ENCODE measurements around the gene CAMK4. TPM values are rescaled to one million over a fixed set of nuclear protein-coding genes. Genes with fewer than 3 reads are reported as not detected.

Gene CAMK4
- total RNA-seq = 67.3 TPM

DNA sequence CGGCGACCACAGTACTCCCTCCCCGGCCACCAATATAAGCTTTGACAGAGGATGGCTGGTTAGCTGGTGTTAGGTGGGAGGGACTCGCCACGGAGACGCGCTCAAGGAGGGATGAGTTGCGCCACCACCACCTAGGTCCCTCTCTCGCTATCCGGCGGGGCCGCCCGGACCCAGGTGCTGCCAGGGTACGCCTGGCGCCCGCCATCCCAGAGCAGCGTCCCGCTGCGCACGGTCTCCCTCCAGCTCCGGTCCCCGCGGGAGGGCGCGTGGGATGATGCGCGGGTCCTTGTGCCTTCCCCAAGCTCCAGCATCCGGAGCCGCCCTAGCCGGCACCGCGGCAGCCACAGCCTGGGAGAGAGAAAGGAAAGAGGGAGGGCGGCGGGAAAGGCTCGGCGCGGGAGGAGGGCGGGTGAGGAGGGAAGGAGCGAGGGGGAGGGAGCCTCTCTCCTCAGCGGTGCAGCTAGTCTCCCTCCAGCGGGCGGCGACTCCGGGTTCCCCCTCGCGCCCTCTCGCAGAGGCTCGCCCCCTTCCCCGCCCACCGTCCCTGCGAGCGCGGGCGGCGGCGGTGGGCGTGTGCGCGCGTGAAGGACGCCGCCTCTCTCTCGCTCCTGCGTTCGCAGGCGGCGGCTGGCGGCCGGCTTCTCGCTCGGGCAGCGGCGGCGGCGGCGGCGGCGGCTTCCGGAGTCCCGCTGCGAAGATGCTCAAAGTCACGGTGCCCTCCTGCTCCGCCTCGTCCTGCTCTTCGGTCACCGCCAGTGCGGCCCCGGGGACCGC lies at the start of gene CAMK4:
Gene CAMK4 (plus strand): TSS at position 598 of the 774 bp plus-strand sequence. CDS start 100 bp downstream, at position 698.
- no peak for FAIRE-seq

GRCh38 chr5:111183064-111183463 lies 41.1 kb upstream of the CAMK4 start:
- no peak for FAIRE-seq
- no peak for DNase-seq (ENCODE audit: low spot score in 2 of 2)

More for the DNA sequence above, at the start of gene CAMK4:
- peak; percentile 78 to 80 for DNase-seq (ENCODE audit: low spot score in 2 of 2)

GRCh38 chr5:111187079-111187478 lies 37.1 kb upstream of the CAMK4 start:
- DNase-seq (ENCODE audit: low spot score in 2 of 2) = no peak
- FAIRE-seq = no peak

DNA sequence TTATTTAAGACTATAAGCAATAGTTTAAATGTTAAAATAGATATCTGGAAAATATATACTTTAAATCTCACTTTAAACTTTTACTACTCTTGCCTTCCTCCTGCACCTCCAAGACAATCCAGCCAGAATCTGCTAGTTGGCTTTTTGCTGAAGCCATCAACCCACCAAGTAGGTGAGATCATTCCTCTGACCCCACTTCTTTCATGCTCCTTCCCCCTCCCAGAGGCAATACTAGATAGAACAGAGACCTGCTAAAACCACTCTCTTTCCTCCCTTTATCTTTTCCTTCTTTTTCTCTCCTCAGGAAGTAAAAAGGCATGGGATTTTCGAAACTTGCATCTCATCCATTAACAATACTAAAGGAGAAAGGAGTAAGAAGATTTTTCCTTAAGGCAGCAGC lies 30.1 kb upstream of the CAMK4 start:
- DNase-seq (ENCODE audit: low spot score in 2 of 2) (no peak), FAIRE-seq (no peak)

DNA sequence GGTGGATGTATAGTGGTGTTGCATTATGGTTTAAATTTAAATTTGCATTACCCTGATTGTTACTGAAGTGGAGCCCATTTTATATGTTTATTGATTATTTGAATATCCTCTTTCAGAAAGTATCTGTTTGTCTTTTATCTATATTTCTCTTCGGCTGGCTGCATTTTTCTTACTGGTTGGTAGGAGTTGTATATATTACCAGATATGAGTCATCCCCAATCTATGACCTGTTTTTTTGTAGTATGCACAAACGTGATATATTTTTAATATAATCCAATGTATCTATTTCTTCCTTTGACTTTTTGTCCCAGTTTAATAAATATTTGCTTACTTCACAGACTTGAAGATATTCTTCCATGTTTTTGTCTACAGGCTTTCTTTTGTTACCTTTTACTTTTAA lies 29.3 kb upstream of the CAMK4 start:
- DNase-seq (ENCODE audit: low spot score in 2 of 2) (no peak), FAIRE-seq (no peak)

GRCh38 chr5:111197523-111197922 lies 26.7 kb upstream of the CAMK4 start:
- DNase-seq (ENCODE audit: low spot score in 2 of 2) (no peak), FAIRE-seq (no peak)

GRCh38 chr5:111198281-111198966 lies 25.8 kb upstream of the CAMK4 start:
- FAIRE-seq = no peak
- DNase-seq (ENCODE audit: low spot score in 2 of 2) = no peak

DNA sequence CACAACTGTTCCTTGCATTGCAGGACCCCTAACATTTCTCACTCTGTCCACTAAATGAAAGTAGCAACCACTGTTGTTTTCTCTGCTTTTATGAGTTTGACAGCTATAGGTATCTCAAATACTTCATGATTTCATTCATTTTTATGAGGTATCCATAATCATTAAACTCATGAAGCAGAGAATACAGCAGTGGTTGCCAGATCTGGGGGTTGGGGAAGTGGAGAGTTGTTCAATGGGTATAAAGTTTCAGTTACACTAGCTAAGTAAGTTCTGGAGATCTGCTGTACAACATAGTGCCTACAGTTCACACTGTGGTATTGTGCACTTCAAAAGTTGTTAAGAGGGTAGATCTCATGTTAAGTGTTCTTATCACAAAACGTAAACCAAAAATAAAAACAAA lies 23.4 kb upstream of the CAMK4 start:
- FAIRE-seq (no peak), DNase-seq (ENCODE audit: low spot score in 2 of 2) (no peak)

- no peak for FAIRE-seq
- DNase-seq (ENCODE audit: low spot score in 2 of 2) = no peak
These were observed 22.5 kb upstream of the CAMK4 start for GRCh38 chr5:111201705-111202104.

DNA sequence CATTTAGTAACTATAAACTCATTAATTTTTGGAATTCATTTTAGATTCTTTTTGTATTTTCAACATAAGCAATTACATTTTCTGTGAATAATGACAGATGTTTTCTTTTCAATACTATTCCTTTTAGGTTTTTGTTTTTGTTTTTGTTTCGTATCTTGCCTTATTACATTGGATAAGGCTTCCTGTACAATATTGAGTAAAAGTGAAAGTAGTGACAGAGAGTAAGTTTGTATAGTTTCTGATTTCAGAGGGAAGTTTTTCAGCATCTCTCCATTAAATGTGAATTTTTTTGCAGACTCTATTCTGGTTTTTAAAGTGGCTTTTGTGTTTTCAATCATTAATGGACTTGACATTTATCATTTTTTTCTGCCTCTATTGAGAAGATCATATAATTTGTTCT lies 12.8 kb upstream of the CAMK4 start:
- DNase-seq (ENCODE audit: low spot score in 2 of 2) (no peak), FAIRE-seq (no peak)

DNA sequence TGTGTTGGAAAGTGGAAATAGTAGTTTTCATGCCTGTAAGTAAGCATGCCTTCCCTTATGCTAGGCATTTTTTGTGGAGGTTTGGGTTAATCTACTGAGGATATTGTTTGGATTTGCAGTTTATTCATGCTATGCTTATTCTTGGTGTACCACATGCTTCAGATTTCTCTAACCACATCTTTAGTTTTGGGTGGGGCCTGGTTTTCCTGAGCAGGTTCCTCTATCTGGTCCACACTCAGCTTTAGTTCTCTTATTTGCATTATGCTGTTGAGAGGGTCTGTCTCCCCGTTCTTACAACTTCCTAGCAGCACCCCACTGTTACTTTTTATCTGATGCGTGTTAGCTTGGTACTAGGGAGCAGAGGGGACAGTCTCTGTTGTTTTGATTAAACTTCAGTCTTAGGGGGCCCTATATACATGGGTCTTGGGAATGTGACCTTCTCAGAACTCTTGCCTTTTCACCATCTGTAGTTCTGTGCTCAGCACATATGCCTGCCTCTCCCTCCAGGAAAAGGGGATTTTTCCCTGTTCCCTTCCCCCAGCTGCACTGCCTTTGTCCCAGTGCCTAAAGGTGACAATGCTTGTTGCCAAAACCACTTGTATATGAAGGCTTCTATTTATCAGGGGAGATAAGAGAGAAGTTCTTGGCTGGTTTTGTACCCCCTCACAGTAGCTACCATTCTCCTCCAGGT lies 10.0 kb upstream of the CAMK4 start:
- DNase-seq (ENCODE audit: low spot score in 2 of 2) (no peak), FAIRE-seq (no peak)

- no peak for FAIRE-seq
- DNase-seq (ENCODE audit: low spot score in 2 of 2) = no peak
These were observed 8.2 kb upstream of the CAMK4 start for GRCh38 chr5:111215971-111216370.

DNA sequence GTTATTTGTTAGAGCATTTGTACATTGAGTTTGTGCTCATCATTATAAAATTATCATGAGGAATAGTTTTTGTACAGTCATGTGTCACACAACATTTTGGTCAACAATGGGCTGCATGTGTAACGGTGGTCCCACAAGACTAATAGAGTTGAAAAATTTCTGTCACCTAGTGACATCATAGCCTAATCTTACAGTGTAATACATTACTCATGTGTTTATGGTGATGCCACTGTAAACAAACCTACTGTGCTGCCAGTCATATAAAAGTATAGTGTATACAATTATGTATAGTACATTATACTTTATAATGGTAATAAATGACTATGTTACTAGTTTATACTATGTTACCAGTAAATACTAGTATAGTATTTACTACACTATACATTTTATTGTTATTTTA lies 3.0 kb upstream of the CAMK4 start:
- FAIRE-seq (no peak), DNase-seq (ENCODE audit: low spot score in 2 of 2) (no peak)

- no peak for FAIRE-seq
- no peak for DNase-seq (ENCODE audit: low spot score in 2 of 2)
These were observed 940 bp upstream of the CAMK4 start for GRCh38 chr5:111223101-111223786.

GRCh38 chr5:111224561-111225345 lies 569 bp downstream of the CAMK4 start:
- DNase-seq (ENCODE audit: low spot score in 2 of 2) (no peak), FAIRE-seq (no peak)

DNA sequence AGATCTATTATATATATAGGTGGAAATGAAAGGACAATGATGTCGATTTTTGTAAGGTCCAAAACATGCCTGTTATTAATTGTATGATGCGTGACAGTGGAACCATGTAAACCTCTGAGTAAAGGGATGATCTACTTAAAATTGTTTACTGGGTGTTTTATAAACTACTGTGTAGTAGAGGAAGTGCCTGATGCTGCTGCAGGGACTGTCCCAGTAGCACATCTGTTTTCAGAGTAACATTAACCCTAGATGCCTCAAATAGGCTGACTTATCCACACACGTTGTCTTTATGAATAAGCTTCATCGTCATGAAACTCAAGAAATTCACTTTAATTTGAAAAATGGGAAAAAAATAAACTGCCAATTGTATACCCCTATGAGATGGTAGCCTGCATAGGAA lies 1.7 kb downstream of the CAMK4 start:
- DNase-seq (ENCODE audit: low spot score in 2 of 2) (no peak), FAIRE-seq (no peak)

- FAIRE-seq (no peak), DNase-seq (ENCODE audit: low spot score in 2 of 2) (no peak)
These were observed 2.4 kb downstream of the CAMK4 start for GRCh38 chr5:111226556-111226955.

DNA sequence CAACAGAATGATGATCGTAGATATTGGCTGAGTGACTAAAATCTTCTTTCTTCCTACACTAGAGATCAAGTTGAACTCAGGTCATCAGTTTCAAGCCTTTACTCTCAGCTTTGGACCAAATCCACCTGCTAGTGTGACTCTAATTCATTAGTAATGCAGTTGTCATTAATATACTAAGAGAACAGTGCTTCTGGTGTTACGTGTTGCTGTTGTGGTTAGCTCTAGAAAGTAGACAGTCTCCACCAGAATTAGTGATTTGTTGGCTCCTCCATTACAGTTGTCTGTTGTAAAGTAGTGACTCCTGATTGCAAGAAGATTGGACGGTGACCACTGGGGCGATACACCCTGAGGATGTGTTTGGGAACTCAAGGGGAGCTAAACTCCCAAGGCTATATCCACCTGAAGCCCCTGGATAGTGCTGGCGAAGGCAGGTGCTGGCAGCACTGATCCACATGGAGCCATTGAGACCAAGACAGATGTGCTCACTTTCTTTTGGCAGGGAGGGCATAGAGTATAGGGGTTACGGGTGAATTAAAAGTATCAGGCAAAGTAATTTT lies 3.1 kb downstream of the CAMK4 start:
- DNase-seq (ENCODE audit: low spot score in 2 of 2) (no peak), FAIRE-seq (no peak)

DNA sequence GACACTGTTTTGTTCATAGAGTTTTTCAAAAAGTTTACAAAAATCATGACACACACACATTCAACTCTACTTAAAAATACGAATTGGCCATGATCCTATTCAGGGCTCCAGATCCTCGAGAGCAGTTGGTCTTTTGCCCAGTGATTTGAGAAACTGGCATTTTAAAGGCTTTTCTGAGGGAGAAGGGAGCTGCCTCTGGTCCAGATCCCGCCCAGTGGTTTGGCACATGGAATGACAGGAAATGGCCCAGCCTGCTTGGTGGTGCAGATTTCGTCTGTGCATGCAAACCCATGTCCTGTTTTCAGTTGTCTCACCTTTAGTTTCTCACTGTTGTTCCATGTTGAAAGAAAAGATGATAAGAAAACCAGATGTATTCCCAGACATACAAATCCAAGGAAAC lies 3.6 kb downstream of the CAMK4 start:
- no peak for DNase-seq (ENCODE audit: low spot score in 2 of 2)
- FAIRE-seq = no peak

All from frontal cortex (tissue), 4 donors.